GM06990 (cell line): ENCODE data around the gene GALNT18.

Experiments used
- DNase-seq: peaks from one replicate; pipeline ENCODE4 v3.0.0-alpha.2; 2011; ENCODE audit not compliant: insufficient read length; ENCODE audit errors: extremely low read depth
- H3K27me3 ChIP-seq: replicated peaks from 2 replicates; pipeline ENCODE4 v1.6.0; 2011; ENCODE audit warnings: low read length; ENCODE audit not compliant: control insufficient read depth, insufficient read depth
- H3K36me3 ChIP-seq: 2 replicates; pipeline ENCODE4 v1.5.1; 2011; ENCODE audit warnings: low read length; ENCODE audit not compliant: control insufficient read depth, insufficient read depth
- H3K4me3 ChIP-seq: replicated peaks from 2 replicates; pipeline ENCODE4 v1.5.1; 2011; ENCODE audit warnings: low read depth, mild to moderate bottlenecking, control low read depth, low read length
- CTCF ChIP-seq: IDR thresholded peaks from 2 replicates; pipeline ENCODE4 v1.5.1; 2011; ENCODE audit warnings: low read length, control low read depth, mild to moderate bottlenecking, inconsistent platforms; ENCODE audit not compliant: insufficient read depth, poor library complexity, severe bottlenecking

The GALNT18 gene

DNA sequence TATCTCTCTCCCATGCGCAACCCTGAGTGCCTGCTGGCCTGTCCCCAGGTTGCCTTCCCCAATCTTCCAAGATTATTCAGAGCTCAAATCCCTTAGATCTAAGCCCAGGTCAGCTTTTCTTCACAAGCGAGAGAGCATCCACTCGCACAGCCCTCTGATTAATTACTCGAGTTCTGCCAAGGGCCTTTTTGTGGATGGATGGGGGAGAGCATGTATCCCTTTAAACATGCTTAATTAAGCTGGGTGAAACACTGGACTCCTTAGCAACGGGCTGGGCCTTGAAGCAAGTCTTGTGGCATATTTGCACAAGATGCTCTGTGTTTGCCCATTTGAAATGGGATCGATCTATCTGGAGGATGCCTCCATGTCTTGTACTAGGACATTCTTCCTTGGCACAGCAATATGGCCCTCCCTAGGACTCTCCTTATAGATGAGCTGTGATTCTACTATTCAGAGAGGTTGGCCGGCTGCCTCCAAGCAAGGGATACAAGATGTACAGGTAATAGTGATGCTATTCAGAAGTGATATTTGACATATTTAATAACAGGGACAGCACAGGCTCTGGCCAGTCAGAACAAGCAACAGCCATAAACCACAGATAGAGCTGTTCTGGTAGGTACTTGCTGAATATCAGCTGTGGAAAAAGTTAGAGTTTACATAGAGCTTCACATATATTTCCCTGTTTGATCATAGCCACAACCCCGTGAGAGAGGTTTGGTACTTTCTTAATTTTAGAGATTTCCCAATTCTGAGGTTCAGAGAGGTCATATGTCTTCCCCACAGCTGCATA, 394.3 kb downstream of the GALNT18 start:
- TF ChIP-seq CTCF = no peak
- Histone ChIP-seq H3K27me3 (no peaks in the 10 kb centered on the region), H3K36me3 (no peaks in the 10 kb centered on the region), H3K4me3 (no peak overlapping the region)
- DNase-seq = no peak
